HG03378 (cell line): ENCODE data around the gene DNLZ.

Source experiments
- ATAC-seq: cut with Tn5 transposase; IDR thresholded peaks from one replicate; pipeline ENCODE4 v1.9.1; 2021; ENCODE audit warnings: mild to moderate bottlenecking, moderate library complexity; ENCODE audit not compliant: unreplicated experiment

Gene DNLZ

GRCh38 chr9:136345281-136346156, 18.0 kb downstream of the DNLZ start:
- ATAC-seq, result no peak

GRCh38 chr9:136344544-136345280, 18.8 kb downstream of the DNLZ start:
- ATAC-seq, result no peak

GRCh38 chr9:136343884-136344269, 19.7 kb downstream of the DNLZ start:
- ATAC-seq, result no peak

GRCh38 chr9:136343121-136343883, 20.2 kb downstream of the DNLZ start:
- ATAC-seq, result no peak

GRCh38 chr9:136342181-136343120, 21.1 kb downstream of the DNLZ start:
- ATAC-seq, result no peak

- ATAC-seq, result no peak
These were observed 21.8 kb downstream of the DNLZ start for GRCh38 chr9:136341769-136342168.

GRCh38 chr9:136341042-136341655, 22.4 kb downstream of the DNLZ start:
- ATAC-seq, result no peak

GRCh38 chr9:136340356-136341041, 23.0 kb downstream of the DNLZ start:
- no peak for ATAC-seq

GRCh38 chr9:136339958-136340310, 23.6 kb downstream of the DNLZ start:
- no peak for ATAC-seq

- no peak for ATAC-seq
These were observed 24.2 kb downstream of the DNLZ start for GRCh38 chr9:136339173-136339957.

- ATAC-seq, result no peak
These were observed 25.0 kb downstream of the DNLZ start for GRCh38 chr9:136338511-136338910.

- ATAC-seq, result no peak
These were observed 25.8 kb downstream of the DNLZ start for GRCh38 chr9:136337416-136338395.

GRCh38 chr9:136336881-136337280, 26.7 kb downstream of the DNLZ start:
- ATAC-seq, result no peak

GRCh38 chr9:136336156-136336870, 27.2 kb downstream of the DNLZ start:
- ATAC-seq, result no peak

GRCh38 chr9:136335296-136336155, 28.0 kb downstream of the DNLZ start:
- no peak for ATAC-seq

GRCh38 chr9:136334541-136334940, 29.0 kb downstream of the DNLZ start:
- ATAC-seq, result no peak
